SK-N-SH (cell line): ENCODE results near the gene SEM1. TPM values are rescaled to one million over a fixed set of nuclear protein-coding genes. Genes with fewer than 3 reads are reported as not detected.

Source experiments
- CTCF ChIA-PET: fragments of 300-600, 350-600 bp; formaldehyde crosslinking; extraction: SDS; loops from one replicate; lab custom pipeline; 2021; lab: Yijun Ruan, JAX
- POLR2A ChIA-PET: fragments of 350-600 bp; sonication (Branson Sonifier 250); formaldehyde crosslinking; extraction: SDS; loops from one replicate; lab custom pipeline; 2020; ENCODE audit warnings: antibody characterized with exemption, inconsistent platforms; lab: Yijun Ruan, JAX
- DNase-seq: peaks from one replicate; pipeline ENCODE4 v3.0.0; 2012
- H2AFZ ChIP-seq: fragments of 200-600 bp; sonication (generic); 2 replicates; pipeline ENCODE4 v1.8.1; 2016; ENCODE audit warnings: antibody characterized with exemption, mild to moderate bottlenecking, low read depth
- H3F3A ChIP-seq: fragments of 200-600 bp; sonication (generic); replicated peaks from 2 replicates; pipeline ENCODE3; 2016; ENCODE audit warnings: antibody characterized with exemption, mild to moderate bottlenecking; ENCODE audit not compliant: insufficient read depth
- H3K27ac ChIP-seq, 2 experiments: fragments of 200-500 bp in 1 of 2; fragments of 200-600 bp in 1 of 2; sonication (Bioruptor generic) in 1 of 2; sonication (generic), shearing (Covaris generic) in 1 of 2; 2 replicates each; pipeline versions ENCODE4 v1.5.1 to v1.6.1; 2014 to 2016; ENCODE audit warnings: low read depth in 2 of 2, inconsistent platforms in 1 of 2, low read length in 1 of 2, mild to moderate bottlenecking in 1 of 2, mixed read lengths in 1 of 2
- H3K27me3 ChIP-seq: fragments of 200-600 bp; sonication (generic), shearing (Covaris generic); 2 replicates; pipeline ENCODE4 v1.6.1; 2016; ENCODE audit warnings: mixed run types; ENCODE audit not compliant: insufficient read depth
- H3K36me3 ChIP-seq, 2 experiments: fragments of 200-500 bp in 1 of 2; fragments of 200-600 bp in 1 of 2; sonication (Bioruptor generic) in 1 of 2; sonication (generic) in 1 of 2; replicated peaks in 1 of 2; 2 replicates each; pipeline versions ENCODE3 to v1.5.1; 2014 to 2016; ENCODE audit warnings: low read length in 1 of 2, mild to moderate bottlenecking in 1 of 2; ENCODE audit not compliant: insufficient read depth in 2 of 2, control insufficient read depth in 1 of 2
- H3K4me1 ChIP-seq, 2 experiments: fragments of 200-500 bp in 1 of 2; fragments of 200-600 bp in 1 of 2; sonication (Bioruptor generic) in 1 of 2; sonication (generic), shearing (Covaris generic) in 1 of 2; 2 replicates each; pipeline versions ENCODE4 v1.5.1 to v1.6.1; 2014 to 2016; ENCODE audit warnings: low read depth in 1 of 2, low read length in 1 of 2, mixed run types in 1 of 2; ENCODE audit not compliant: insufficient read depth in 2 of 2, control insufficient read depth in 1 of 2
- H3K4me2 ChIP-seq: fragments of 200-600 bp; sonication (generic), shearing (Covaris generic); 2 replicates; pipeline ENCODE4 v1.6.1; 2017; ENCODE audit warnings: mixed run types
- H3K4me3 ChIP-seq, 2 experiments: fragments of 200-500 bp in 1 of 2; fragments of 200-600 bp in 1 of 2; sonication (Bioruptor generic) in 1 of 2; sonication (generic), shearing (Covaris generic) in 1 of 2; 2 replicates each; pipeline versions ENCODE4 v1.5.1 to v1.8.1; 2014 to 2016; ENCODE audit warnings: low read depth in 2 of 2, inconsistent platforms in 1 of 2, low read length in 1 of 2, mild to moderate bottlenecking in 1 of 2, mixed read lengths in 1 of 2, moderate library complexity in 1 of 2
- H3K79me2 ChIP-seq: fragments of 200-600 bp; sonication (generic); 2 replicates; pipeline ENCODE4 v1.8.1; 2017; ENCODE audit warnings: mild to moderate bottlenecking; ENCODE audit not compliant: insufficient read depth
- H3K9ac ChIP-seq: fragments of 200-600 bp; sonication (generic); 2 replicates; pipeline ENCODE4 v1.6.1; 2017; ENCODE audit warnings: mixed run types
- H3K9me2 ChIP-seq: fragments of 200-600 bp; sonication (generic); 2 replicates; pipeline ENCODE4 v1.6.1; 2017; ENCODE audit warnings: mixed run types
- H3K9me3 ChIP-seq: fragments of 200-600 bp; sonication (generic); 2 replicates; pipeline ENCODE4 v1.6.1; 2017; ENCODE audit warnings: mixed run types, mild to moderate bottlenecking, moderate library complexity
- H4K20me1 ChIP-seq: fragments of 200-600 bp; sonication (generic); 2 replicates; pipeline ENCODE4 v1.6.1; 2017; ENCODE audit warnings: mild to moderate bottlenecking, mixed run types; ENCODE audit not compliant: insufficient read depth
- CTCF ChIP-seq: fragments of 200-600 bp; sonication (generic); IDR thresholded peaks from 2 replicates; pipeline ENCODE4 v1.6.1; 2017; ENCODE audit warnings: antibody characterized with exemption, mild to moderate bottlenecking, moderate library complexity
- ELF1 ChIP-seq: IDR thresholded peaks from 2 replicates; pipeline ENCODE4 v1.4.0; 2012
- EP300 ChIP-seq, 2 experiments: IDR thresholded peaks; 2 replicates each; pipeline versions ENCODE4 v1.4.0 to v1.6.1; 2012; ENCODE audit warnings: borderline replicate concordance in 1 of 2, low read depth in 1 of 2, low read length in 1 of 2
- FOSL2 ChIP-seq: IDR thresholded peaks from 2 replicates; pipeline ENCODE4 v1.4.0; 2012; ENCODE audit warnings: low read depth, mild to moderate bottlenecking, moderate library complexity, borderline replicate concordance
- FOXJ3 ChIP-seq: sonication (generic); formaldehyde crosslinking; IDR thresholded peaks from 2 replicates; pipeline ENCODE4 v1.5.1; 2020; ENCODE audit warnings: mild to moderate bottlenecking, missing genetic modification reagents
- FOXM1 ChIP-seq: IDR thresholded peaks from 2 replicates; pipeline ENCODE4 v1.4.0; 2012; ENCODE audit warnings: low read depth, mild to moderate bottlenecking
- JUND ChIP-seq: IDR thresholded peaks from 2 replicates; pipeline ENCODE4 v1.4.0; 2012
- NRF1 ChIP-seq: IDR thresholded peaks from 2 replicates; pipeline ENCODE4 v1.6.1; 2012; ENCODE audit warnings: low read depth, mild to moderate bottlenecking, low read length
- PBX3 ChIP-seq: IDR thresholded peaks from 2 replicates; pipeline ENCODE4; 2012
- RAD21 ChIP-seq: IDR thresholded peaks from 2 replicates; pipeline ENCODE4 v1.6.1; 2012; ENCODE audit warnings: mild to moderate bottlenecking, low read length
- RCOR1 ChIP-seq: fragments of 150-350 bp; IDR thresholded peaks from 2 replicates; pipeline ENCODE4 v1.6.1; 2017; ENCODE audit warnings: antibody characterized with exemption, low read length
- RXRA ChIP-seq: IDR thresholded peaks from 2 replicates; pipeline ENCODE4 v1.4.0; 2012; ENCODE audit warnings: low read depth, mild to moderate bottlenecking, borderline replicate concordance
- TAF1 ChIP-seq: IDR thresholded peaks from 2 replicates; pipeline ENCODE4 v1.6.1; 2012; ENCODE audit warnings: low read depth, mild to moderate bottlenecking, low read length, moderate library complexity, borderline replicate concordance
- TEAD4 ChIP-seq: IDR thresholded peaks from 2 replicates; pipeline ENCODE4 v1.4.0; 2012; ENCODE audit warnings: mild to moderate bottlenecking, borderline replicate concordance; ENCODE audit not compliant: insufficient read depth
- USF1 ChIP-seq: IDR thresholded peaks from 2 replicates; pipeline ENCODE4 v1.4.0; 2012; ENCODE audit warnings: low read depth, borderline replicate concordance
- ZBTB33 ChIP-seq: IDR thresholded peaks from 2 replicates; pipeline ENCODE4 v1.4.0; 2012; ENCODE audit warnings: low read depth, borderline replicate concordance
- WGBS: methylation state at CpG from one replicate; pipeline ENCODE4 v1.1.6; 2017; ENCODE audit warnings: low lambda C conversion rate; 5-methylcytosine and 5-hydroxymethylcytosine counted together
- polyA plus RNA-seq, 3 experiments: library from polyadenylated mRNA; depleted of rRNA; stranded (reverse); fragments of >200 nt; gene quantifications; 2 replicates each; pipeline ENCODE4 v1.2.3, GENCODE V29; 2012
- TF ChIP-seq, protein P1 (sequence below): fragments of 150-350 bp; IDR thresholded peaks from 2 replicates; pipeline ENCODE4 v1.6.1; 2016; ENCODE audit warnings: mild to moderate bottlenecking, low read depth, low read length

The SEM1 gene
- polyA plus RNA-seq, 1 of the 3 experiments (the other 2 are of a cell fraction) = 56.3 TPM

DNA sequence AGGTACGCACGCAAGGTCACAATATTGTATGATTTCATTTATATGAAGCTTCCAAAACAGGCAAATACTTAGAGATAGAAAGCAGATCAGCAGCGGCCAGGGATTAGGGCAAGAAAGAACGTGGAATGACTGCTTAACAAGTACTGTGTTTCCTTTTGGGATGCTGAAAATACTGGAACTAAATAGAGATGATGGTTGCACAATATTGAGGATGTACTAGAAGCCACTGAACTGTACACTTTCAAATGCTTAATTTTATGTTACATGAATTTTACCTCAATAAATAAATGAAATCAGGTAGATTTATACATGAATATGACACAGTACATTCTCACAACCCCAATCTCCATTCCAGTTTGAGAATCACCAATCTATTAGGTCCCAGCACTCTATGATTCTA lies 15.6 kb downstream of the SEM1 start:
- H4K20me1 ChIP-seq = peaks cover 64% of the 10 kb centered on the region
- H3K27me3 ChIP-seq = no peaks in the 10 kb centered on the region
- H3K4me2 ChIP-seq = no peak overlapping the region
- no peaks in the 10 kb centered on the region for H3K9me2 ChIP-seq
- H3K36me3 ChIP-seq = peaks cover 60 to 70% of the 10 kb centered on the region in 2 experiments
- ChIA-PET CTCF (interaction anchor here (1.3 kb wide), 1 partner anchor 280 kb away, joined by 3 read pairs; no protein-coding TSS in a partner anchor), POLR2A (no interaction called here)
- no peak for DNase-seq
- H3K4me1 ChIP-seq = peaks cover 0 to 3% of the 10 kb centered on the region in 2 experiments; a peak in 2 of 4 replicates
- no peaks in the 10 kb centered on the region for H3F3A ChIP-seq
- H3K4me3 ChIP-seq = no peak overlapping the region
- no peak overlapping the region for H3K27ac ChIP-seq
- no peak overlapping the region for H2AFZ ChIP-seq
- no peak for TF ChIP-seq JUND
- no peak for TF ChIP-seq TEAD4
- TF ChIP-seq NRF1 = no peak
- no peak for TF ChIP-seq RCOR1
- TF ChIP-seq RXRA = no peak
- no peaks in the 10 kb centered on the region for H3K9me3 ChIP-seq
- WGBS = 97% methylated on average over 4 of the region's 4 CpGs
- peaks cover 93% of the 10 kb centered on the region for H3K79me2 ChIP-seq
- H3K9ac ChIP-seq = no peak overlapping the region

DNA sequence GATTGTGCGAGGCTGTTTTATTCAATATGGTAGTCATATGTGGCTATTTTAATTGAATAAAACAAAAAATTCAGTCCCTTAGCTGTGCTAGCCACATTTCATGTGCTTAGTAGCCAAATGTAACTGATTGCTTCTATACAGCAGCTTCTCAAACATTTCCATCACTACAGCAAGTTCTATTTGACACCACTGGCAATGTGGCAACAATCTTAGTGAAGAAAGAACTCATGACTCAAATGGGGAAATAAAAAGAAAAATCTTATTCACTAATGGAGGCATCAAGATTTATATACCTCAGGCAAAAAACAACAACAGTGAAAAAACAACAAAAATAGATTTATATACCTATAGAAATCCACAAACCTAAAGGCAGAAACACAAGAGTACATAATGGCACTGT lies 17.9 kb downstream of the SEM1 start:
- Histone ChIP-seq H2AFZ (no peak overlapping the region), H3K27me3 (no peaks in the 10 kb centered on the region), H3K79me2 (peaks cover 87% of the 10 kb centered on the region), H3F3A (no peaks in the 10 kb centered on the region), H3K36me3 (peaks cover 73 to 75% of the 10 kb centered on the region in 2 experiments), H3K4me3 (no peak overlapping the region), H3K9me3 (no peaks in the 10 kb centered on the region), H3K27ac (no peak overlapping the region), H3K9ac (no peak overlapping the region), H3K4me2 (no peak overlapping the region), H3K9me2 (no peaks in the 10 kb centered on the region), H4K20me1 (peaks cover 41% of the 10 kb centered on the region), H3K4me1 (peaks cover 0 to 3% of the 10 kb centered on the region in 2 experiments; a peak in 2 of 4 replicates)
- 94% methylated on average over 1 of the region's 1 CpG for WGBS
- TF ChIP-seq PBX3 (no peak), FOXM1 (no peak), JUND (no peak), RXRA (no peak), ELF1 (no peak), FOXJ3 (CRISPR knock-in tag) (no peak), TAF1 (no peak), CTCF (no peak), FOSL2 (no peak), EP300 (IDR thresholded peaks at IDR 0.05; ENCODE audit: borderline replicate concordance in 1 of 2, low read depth in 1 of 2, low read length in 1 of 2) (no peak), USF1 (no peak), ZBTB33 (no peak), RAD21 (no peak)
- TF ChIP-seq, protein P1, sequence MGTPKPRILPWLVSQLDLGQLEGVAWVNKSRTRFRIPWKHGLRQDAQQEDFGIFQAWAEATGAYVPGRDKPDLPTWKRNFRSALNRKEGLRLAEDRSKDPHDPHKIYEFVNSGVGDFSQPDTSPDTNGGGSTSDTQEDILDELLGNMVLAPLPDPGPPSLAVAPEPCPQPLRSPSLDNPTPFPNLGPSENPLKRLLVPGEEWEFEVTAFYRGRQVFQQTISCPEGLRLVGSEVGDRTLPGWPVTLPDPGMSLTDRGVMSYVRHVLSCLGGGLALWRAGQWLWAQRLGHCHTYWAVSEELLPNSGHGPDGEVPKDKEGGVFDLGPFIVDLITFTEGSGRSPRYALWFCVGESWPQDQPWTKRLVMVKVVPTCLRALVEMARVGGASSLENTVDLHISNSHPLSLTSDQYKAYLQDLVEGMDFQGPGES = no peak
- DNase-seq = no peak
- POLR2A ChIA-PET = no interaction called here
- CTCF ChIA-PET = interaction anchor here (0.7 kb wide), 1 partner anchor 44 kb away, joined by 3 read pairs; no protein-coding TSS in a partner anchor
